ENCODE results near the gene RHOD.

DNA sequence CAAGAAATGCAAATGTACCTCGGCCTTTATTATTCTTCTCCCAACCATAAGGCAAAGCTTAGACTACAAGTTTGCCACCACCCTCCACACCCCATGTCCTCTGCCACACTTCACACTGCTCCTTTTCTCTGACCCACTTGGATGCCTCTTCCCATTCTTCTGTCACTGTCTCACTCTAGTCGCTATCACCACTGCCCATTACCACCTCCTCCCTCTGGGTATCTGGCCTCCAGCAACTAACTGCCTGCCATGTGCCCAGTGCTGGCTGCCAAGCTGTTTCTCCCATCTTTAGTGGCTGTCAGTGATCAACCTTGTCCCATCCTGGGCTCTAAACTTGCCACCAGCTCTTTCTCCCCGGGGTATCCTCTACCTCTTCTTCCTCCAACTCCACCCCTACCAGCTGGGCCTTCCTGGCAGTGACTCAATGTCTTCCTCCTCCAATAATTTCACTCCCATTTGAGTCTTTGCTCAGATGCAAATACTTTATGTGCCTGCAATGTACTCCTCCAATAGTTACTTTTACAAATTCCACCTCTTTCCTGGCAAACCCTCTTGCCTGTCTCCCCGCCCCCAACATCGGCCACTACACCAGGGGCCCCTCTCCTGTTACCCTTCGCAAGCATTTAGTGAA is 42.3 kb downstream of the RHOD start:
- no peak for TF ChIP-seq JUN (IDR thresholded peaks at IDR 0.05; ENCODE audit: borderline replicate concordance, insufficient read depth, insufficient read length, low read depth)
- no peak for TF ChIP-seq POLR2A (IDR thresholded peaks at IDR 0.05; ENCODE audit: low read depth, low read length)
- TF ChIP-seq, protein P1, sequence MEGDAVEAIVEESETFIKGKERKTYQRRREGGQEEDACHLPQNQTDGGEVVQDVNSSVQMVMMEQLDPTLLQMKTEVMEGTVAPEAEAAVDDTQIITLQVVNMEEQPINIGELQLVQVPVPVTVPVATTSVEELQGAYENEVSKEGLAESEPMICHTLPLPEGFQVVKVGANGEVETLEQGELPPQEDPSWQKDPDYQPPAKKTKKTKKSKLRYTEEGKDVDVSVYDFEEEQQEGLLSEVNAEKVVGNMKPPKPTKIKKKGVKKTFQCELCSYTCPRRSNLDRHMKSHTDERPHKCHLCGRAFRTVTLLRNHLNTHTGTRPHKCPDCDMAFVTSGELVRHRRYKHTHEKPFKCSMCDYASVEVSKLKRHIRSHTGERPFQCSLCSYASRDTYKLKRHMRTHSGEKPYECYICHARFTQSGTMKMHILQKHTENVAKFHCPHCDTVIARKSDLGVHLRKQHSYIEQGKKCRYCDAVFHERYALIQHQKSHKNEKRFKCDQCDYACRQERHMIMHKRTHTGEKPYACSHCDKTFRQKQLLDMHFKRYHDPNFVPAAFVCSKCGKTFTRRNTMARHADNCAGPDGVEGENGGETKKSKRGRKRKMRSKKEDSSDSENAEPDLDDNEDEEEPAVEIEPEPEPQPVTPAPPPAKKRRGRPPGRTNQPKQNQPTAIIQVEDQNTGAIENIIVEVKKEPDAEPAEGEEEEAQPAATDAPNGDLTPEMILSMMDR (IDR thresholded peaks at IDR 0.05; ENCODE audit: extremely low read depth in 1 of 2, insufficient read depth in 1 of 2, low read depth in 1 of 2, low read length in 2 of 2), result no peak
